GM21367 (cell line): ENCODE data around the gene SHFL.

Source experiments
- ATAC-seq: cut with Tn5 transposase; IDR thresholded peaks from one replicate; pipeline ENCODE4 v1.9.1; 2021; ENCODE audit not compliant: unreplicated experiment

The SHFL gene

GRCh38 chr19:10085641-10086590 lies at the start of gene SHFL:
Gene SHFL (plus strand): TSS chr19:10086317. CDS start chr19:10086428, 111 bp downstream.
- peak; percentile 85 for ATAC-seq

DNA sequence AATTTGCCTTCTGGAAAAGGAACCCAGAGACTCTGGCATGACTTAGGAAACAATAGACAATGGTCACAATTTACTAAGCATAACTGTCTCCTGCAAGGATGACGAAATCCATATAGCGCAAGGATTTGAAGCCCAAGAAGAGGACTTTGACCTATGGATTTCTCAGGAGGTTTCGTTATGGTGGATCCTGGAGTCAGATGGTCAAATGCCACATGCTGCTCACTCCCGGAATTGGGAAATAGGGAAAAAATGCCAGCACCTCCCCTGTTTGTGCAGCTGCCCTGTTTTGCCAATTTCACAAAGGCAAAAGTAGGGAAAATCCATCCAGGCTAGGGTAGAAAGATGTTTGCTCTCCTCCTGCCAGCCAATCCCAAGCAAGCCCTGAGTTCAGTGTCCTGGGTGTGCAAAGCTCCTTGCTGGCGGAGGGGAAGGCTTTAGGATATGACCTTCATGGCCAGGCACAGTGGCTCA lies 49.5 kb upstream of the SHFL start:
- no peak for ATAC-seq

- no peak for ATAC-seq
Measured at GRCh38 chr19:10037367-10037766, 48.8 kb upstream of the SHFL start.

DNA sequence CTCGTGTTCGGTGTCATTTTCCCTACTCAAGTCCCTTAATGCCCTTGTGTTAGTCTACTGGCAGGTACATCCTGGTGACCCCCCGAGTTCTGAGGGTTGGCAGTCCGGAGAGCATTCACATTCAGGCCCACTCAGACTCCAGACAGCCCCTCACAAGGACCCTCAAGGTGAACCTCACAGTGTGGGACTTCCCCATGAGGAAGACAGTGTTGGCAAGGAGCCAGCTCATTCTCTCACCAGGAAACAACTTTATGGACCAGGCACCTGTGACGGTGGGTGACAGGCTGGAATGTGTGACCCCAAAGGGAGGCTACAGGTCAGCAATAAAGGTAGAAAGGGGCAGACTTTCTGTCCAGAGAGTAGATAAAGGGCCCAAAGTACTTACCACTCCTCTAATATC lies 48.3 kb upstream of the SHFL start:
- ATAC-seq: no peak

DNA sequence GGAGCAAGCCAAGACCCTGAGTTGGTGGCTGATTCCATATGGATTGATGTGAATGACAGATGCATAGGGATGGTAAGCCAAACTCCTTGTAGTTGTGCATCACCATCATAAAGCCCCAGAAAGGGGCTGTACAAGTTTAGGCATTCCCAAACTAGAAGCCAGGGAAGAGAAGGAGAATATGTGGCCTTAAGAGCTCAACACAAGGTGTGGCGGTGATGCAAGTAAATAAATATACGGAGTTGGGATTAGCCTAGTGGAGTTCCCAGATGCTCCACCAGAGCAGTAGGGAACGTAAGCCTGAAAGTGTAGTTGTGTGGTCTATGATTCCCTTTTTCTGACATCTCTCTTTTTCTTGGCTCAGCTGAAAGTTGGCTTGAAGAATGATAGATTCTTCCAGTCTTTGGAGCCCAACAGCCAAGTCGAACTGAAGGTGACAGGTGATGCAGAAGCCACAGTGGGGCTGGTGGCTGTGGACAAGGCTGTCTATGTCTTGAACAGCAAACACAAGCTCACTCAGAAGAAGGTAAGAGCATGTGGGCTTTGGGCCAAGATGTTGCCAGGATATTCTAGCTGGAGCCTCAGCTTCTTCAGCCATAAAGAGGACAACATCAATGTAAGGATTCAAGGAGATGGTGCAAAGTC lies 42.7 kb upstream of the SHFL start:
- no peak for ATAC-seq

GRCh38 chr19:10044390-10044789 lies 41.7 kb upstream of the SHFL start:
- ATAC-seq: no peak

- ATAC-seq: no peak
Measured at GRCh38 chr19:10045371-10045770, 40.7 kb upstream of the SHFL start.

GRCh38 chr19:10049626-10050025 lies 36.5 kb upstream of the SHFL start:
- no peak for ATAC-seq

GRCh38 chr19:10052602-10053360 lies 33.3 kb upstream of the SHFL start:
- no peak for ATAC-seq

DNA sequence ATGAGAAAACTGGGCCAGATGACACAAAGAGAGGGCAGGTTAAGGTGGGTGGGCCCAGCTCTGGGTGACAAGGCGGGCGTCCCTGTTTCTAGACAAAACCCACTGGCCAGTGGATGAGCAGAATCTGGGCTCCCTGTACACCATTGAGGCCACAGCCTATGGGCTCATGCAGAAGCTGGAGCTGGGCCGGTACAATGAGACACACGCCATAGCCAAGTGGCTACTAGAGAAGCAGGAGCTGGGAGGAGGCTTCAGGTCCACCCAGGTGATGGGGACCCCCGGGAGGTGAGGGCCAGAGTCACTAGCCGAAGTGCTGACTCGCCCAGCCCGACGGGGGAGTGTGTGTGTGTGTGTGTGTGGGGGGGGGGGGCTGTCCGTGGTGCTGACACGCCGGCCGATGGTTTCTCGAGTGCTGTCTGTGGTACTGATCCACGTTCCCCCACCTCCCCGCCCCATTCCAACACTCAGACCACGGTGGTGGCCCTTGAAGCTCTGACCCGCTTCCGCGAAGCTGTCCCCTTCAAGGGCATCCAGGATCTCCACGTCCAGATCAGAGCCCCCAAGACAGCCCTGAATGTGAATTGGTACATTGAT lies 24.3 kb upstream of the SHFL start:
- no peak for ATAC-seq

GRCh38 chr19:10068205-10068604 lies 17.9 kb upstream of the SHFL start:
- no peak for ATAC-seq

- ATAC-seq: no peak
Measured at GRCh38 chr19:10069046-10069445, 17.1 kb upstream of the SHFL start.

DNA sequence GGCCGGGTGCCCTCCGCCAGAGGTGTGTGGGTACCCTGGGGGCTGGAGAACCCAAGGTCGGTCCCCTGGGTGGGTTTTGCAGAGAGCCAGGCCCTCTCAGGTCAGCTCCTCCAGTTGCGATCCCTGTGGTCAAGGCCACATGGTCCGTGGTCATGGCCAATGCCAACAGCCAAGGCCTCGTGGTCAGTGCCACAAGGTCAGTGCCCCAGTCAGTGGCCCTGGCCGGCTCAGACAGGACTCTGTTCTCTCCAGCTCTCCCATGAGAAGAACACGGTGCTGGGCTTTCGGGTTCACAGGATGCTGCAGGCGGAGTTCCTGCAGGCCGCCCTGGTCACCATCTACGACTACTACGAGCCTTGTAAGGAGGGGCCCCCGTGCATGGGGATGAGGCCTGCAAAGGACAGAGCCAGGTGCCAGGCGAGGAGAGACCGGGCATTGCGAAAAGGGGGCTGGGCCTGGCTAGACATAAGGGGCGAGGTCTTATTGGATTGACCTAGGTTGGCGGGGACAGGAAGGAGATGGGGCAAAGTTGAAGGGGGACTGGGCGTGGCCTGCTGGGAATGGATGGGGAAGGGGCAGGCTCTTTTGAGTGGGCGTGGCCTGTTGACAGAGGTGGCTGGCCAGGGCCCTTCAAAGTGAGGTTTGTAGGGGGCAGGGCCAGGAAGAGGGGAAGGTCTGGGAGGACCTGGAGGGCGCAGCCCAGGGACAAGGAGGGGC lies 15.2 kb upstream of the SHFL start:
- ATAC-seq: no peak

DNA sequence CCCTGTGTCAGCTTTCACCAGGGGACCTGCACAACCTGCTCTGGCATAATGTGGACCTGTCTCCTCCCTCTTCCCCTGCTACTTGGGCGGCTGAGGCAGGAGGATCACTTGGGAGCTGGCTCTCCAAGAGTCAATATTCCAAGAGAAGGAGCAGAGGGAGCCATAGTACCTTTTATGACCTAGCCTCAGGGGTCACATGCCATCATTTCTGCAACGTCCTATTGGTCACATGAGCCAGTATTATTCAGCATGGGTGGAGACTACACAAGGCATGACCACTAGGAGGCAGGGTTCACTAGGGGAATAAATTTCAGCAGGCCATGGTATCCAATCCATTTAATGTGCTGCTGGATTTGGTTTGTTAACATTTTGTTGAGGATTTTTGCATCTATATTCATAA lies 12.0 kb upstream of the SHFL start:
- ATAC-seq: no peak

DNA sequence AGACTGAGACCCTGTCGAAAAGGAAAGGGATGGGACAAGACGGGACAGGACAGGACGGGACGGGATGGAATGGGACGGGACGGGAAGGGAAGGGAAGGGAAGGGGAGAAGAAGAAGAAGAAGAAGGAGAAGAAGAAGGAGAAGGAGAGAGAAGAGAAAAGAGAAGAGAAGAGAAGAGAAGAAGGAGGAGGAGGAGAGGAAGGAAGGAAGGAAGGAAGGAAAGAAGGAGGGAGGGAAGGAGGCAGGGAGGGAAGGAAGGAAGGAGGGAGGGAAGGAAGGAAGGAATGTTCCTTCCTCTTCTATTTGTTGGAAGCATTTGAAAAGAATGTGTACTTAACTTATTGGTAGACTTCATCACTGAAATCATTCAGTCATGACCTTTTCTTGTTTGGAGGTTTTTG lies 9.6 kb upstream of the SHFL start:
- no peak for ATAC-seq

- no peak for ATAC-seq
Measured at GRCh38 chr19:10078329-10078728, 7.8 kb upstream of the SHFL start.

GRCh38 chr19:10079031-10079453 lies 7.1 kb upstream of the SHFL start:
- ATAC-seq: no peak

- ATAC-seq: no peak
Measured at GRCh38 chr19:10083911-10084310, 2.2 kb upstream of the SHFL start.

GRCh38 chr19:10084803-10085202 lies 1.3 kb upstream of the SHFL start:
- ATAC-seq: no peak

GRCh38 chr19:10086591-10087192 lies 575 bp downstream of the SHFL start:
- ATAC-seq: no peak
